ENCODE data around the gene PRKD3. TPM values are rescaled to one million over a fixed set of nuclear protein-coding genes. Genes with fewer than 3 reads are reported as not detected.

The PRKD3 gene
- total and polyA plus RNA-seq, 2 donors (not counting 1 experiment from before 2014, with no cell fraction given) = 28.9 to 82.2 TPM

- Histone ChIP-seq H3K79me2 (ENCODE audit: control insufficient read depth, insufficient read depth, low read length) (peaks cover 35% of the 10 kb centered on the region), H3K9ac (ENCODE audit: low read length) (peak overlapping the region; percentile 85), H3K4me3 (ENCODE audit: control extremely low read depth in 1 of 5, extremely low read depth in 1 of 5, insufficient read depth in 1 of 5, low read depth in 2 of 5, low read length in 4 of 5) (peak overlapping the region in 4 of 5 experiments; percentile 84 to 91 (median 88)), H3K9me3 (ENCODE audit: control extremely low read depth in 1 of 3, control insufficient read depth in 2 of 3, insufficient read depth in 1 of 3, low read length in 2 of 3) (no peaks in the 10 kb centered on the region), H3K27me3 (replicated peaks in 1 of 4; ENCODE audit: control extremely low read depth in 1 of 4, control insufficient read depth in 3 of 4, insufficient read depth in 4 of 4, low read length in 3 of 4) (no peaks in the 10 kb centered on the region), H2AFZ (ENCODE audit: insufficient read depth, low read depth, low read length, poor library complexity, severe bottlenecking) (peak overlapping the region; percentile 86), H3K36me3 (replicated peaks in 1 of 2; ENCODE audit: control extremely low read depth in 1 of 2, control insufficient read depth in 1 of 2, extremely low read depth in 1 of 2, insufficient read depth in 2 of 2, low read length in 1 of 2) (no peaks in the 10 kb centered on the region), H3K4me2 (replicated peaks; ENCODE audit: low read depth, low read length, poor library complexity, severe bottlenecking) (peak overlapping the region; percentile 73), H3K27ac (ENCODE audit: low read length in 2 of 2) (peak overlapping the region in 1 of 2 donors; percentile 88), H3K4me1 (ENCODE audit: control insufficient read depth in 2 of 2, insufficient read depth in 2 of 2, low read length in 2 of 2) (peaks cover 27 to 34% of the 10 kb centered on the region in 2 donors), H4K20me1 (ENCODE audit: control insufficient read depth, insufficient read depth, low read length, poor library complexity, severe bottlenecking) (peaks cover 6% of the 10 kb centered on the region)
- peak overlapping the region; percentile 92 for H3K27ac Mint-ChIP-seq
- H3K4me3 Mint-ChIP-seq = peak overlapping the region; percentile 98
- DNase-seq = no peak
- peaks cover 37% of the 10 kb centered on the region for H3K4me1 Mint-ChIP-seq
- CTCF ChIA-PET = interaction anchor here (0.6 to 1.3 kb wide), 4 partner anchors 15 to 71 kb away, joined by 3 to 5 read pairs (median 3); no protein-coding TSS in a partner anchor
- intact Hi-C loops (cut with micrococcal nuclease) = loop anchor here (2.0 to 10.0 kb wide), 6 partner anchors 19 to 1049 kb away; partner anchors contain the start of genes ATL2, CDC42EP3, CEBPZ and NDUFAF7
- no peak for ATAC-seq (ENCODE audit: low read depth)
- TF ChIP-seq EZH2 (IDR thresholded peaks at IDR 0.05; ENCODE audit: borderline replicate concordance, insufficient read depth, low read depth, low read length, poor library complexity, severe bottlenecking) (no peak), CTCF (IDR thresholded peaks at IDR 0.05) (no peak)
- no peaks in the 10 kb centered on the region for H3K9me3 Mint-ChIP-seq (ENCODE audit: insufficient read depth)
- POLR2A ChIA-PET = no interaction called here
- H3K27me3 Mint-ChIP-seq = peaks cover 3% of the 10 kb centered on the region
- 91% methylated on average over 3 of the region's 12 CpGs for WGBS (ENCODE audit: insufficient coverage)
Measured at GRCh38 chr2:37325625-37326071, 1.0 kb upstream of the PRKD3 start.

- peak overlapping the region; percentile 73 for H3K4me2 ChIP-seq (replicated peaks; ENCODE audit: low read depth, low read length, poor library complexity, severe bottlenecking)
Measured at GRCh38 chr2:37324536-37324785, 172 bp downstream of the PRKD3 start.

More at GRCh38 chr2:37324536-37324785, 172 bp downstream of the PRKD3 start:
- intact Hi-C loops (cut with micrococcal nuclease) = loop anchor here (1.0 to 10.0 kb wide), 6 partner anchors 36 to 1050 kb away; partner anchors contain the start of genes ATL2, CEBPZ, CEBPZOS and NDUFAF7
- H3K27ac Mint-ChIP-seq = peak overlapping the region; percentile 61
- TF ChIP-seq CTCF (IDR thresholded peaks at IDR 0.05) (no peak), EZH2 (IDR thresholded peaks at IDR 0.05; ENCODE audit: borderline replicate concordance, insufficient read depth, low read depth, low read length, poor library complexity, severe bottlenecking) (no peak)
- Histone ChIP-seq H3K27me3 (replicated peaks in 1 of 4; ENCODE audit: control extremely low read depth in 1 of 4, control insufficient read depth in 3 of 4, insufficient read depth in 4 of 4, low read length in 3 of 4) (no peaks in the 10 kb centered on the region), H3K9me3 (ENCODE audit: control extremely low read depth in 1 of 3, control insufficient read depth in 2 of 3, insufficient read depth in 1 of 3, low read length in 2 of 3) (no peaks in the 10 kb centered on the region), H3K9ac (ENCODE audit: low read length) (peak overlapping the region; percentile 85), H4K20me1 (ENCODE audit: control insufficient read depth, insufficient read depth, low read length, poor library complexity, severe bottlenecking) (peaks cover 6% of the 10 kb centered on the region), H3K4me3 (ENCODE audit: control extremely low read depth in 1 of 5, extremely low read depth in 1 of 5, insufficient read depth in 1 of 5, low read depth in 2 of 5, low read length in 4 of 5) (peak overlapping the region in 4 of 5 experiments; percentile 84 to 91 (median 88)), H3K36me3 (replicated peaks in 1 of 2; ENCODE audit: control extremely low read depth in 1 of 2, control insufficient read depth in 1 of 2, extremely low read depth in 1 of 2, insufficient read depth in 2 of 2, low read length in 1 of 2) (no peaks in the 10 kb centered on the region), H3K4me1 (ENCODE audit: control insufficient read depth in 2 of 2, insufficient read depth in 2 of 2, low read length in 2 of 2) (peaks cover 35 to 42% of the 10 kb centered on the region in 2 donors), H2AFZ (ENCODE audit: insufficient read depth, low read depth, low read length, poor library complexity, severe bottlenecking) (peak overlapping the region; percentile 86), H3K27ac (ENCODE audit: low read length in 2 of 2) (peak overlapping the region; percentile 80 to 87), H3K79me2 (ENCODE audit: control insufficient read depth, insufficient read depth, low read length) (peaks cover 47% of the 10 kb centered on the region)
- H3K4me3 Mint-ChIP-seq = peak overlapping the region; percentile 49
- ChIA-PET POLR2A (interaction anchor here (0.6 to 1.6 kb wide), 4 partner anchors 20 to 66 kb away, joined by 4 to 6 read pairs (median 4); partner anchors contain the start of gene QPCT), CTCF (interaction anchor here (1.3 to 2.5 kb wide), 2 partner anchors 25 to 66 kb away, joined by 5 to 10 read pairs; no protein-coding TSS in a partner anchor)
- H3K27me3 Mint-ChIP-seq = peaks cover 3% of the 10 kb centered on the region
- DNase-seq = no peak
- WGBS (ENCODE audit: insufficient coverage) = 0% methylated on average over 30 of the region's 33 CpGs
- no peak for ATAC-seq (ENCODE audit: low read depth)
- peaks cover 44% of the 10 kb centered on the region for H3K4me1 Mint-ChIP-seq
- no peaks in the 10 kb centered on the region for H3K9me3 Mint-ChIP-seq (ENCODE audit: insufficient read depth)

Measured in B cell (primary cell).